IMR-90 (cell line): ENCODE results near the gene NDUFAF5. TPM values are rescaled to one million over a fixed set of nuclear protein-coding genes. Genes with fewer than 3 reads are reported as not detected.

Source experiments
- USF2 ChIP-seq: fragments of 150-350 bp; IDR thresholded peaks from 2 replicates; pipeline ENCODE4 v1.6.1; 2017; ENCODE audit warnings: mild to moderate bottlenecking, antibody characterized with exemption, low read length, low read depth
- polyA plus RNA-seq, 3 experiments: library from polyadenylated mRNA; depleted of rRNA; stranded (reverse); fragments of >200 nt; gene quantifications; 2 replicates each; pipeline ENCODE4 v1.2.3, GENCODE V29; 2012; ENCODE audit warnings: low replicate concordance in 1 of 3
- total RNA-seq: library from RNA; depleted of rRNA; stranded (reverse); fragments of >200 nt; gene quantifications from 2 replicates; pipeline ENCODE4 v1.2.3, GENCODE V29; 2012
- TF ChIP-seq, protein P1 (sequence below): fragments of 150-350 bp; IDR thresholded peaks from 2 replicates; pipeline ENCODE4 v1.6.1; 2016; ENCODE audit warnings: low read depth, mild to moderate bottlenecking, low read length, moderate library complexity, borderline replicate concordance

The NDUFAF5 gene
- total and polyA plus RNA-seq, 2 of the 4 experiments (the other 2 are of a cell fraction): 6.8 to 12.3 TPM

- TF ChIP-seq USF2: peak; percentile 99
- TF ChIP-seq, protein P1, sequence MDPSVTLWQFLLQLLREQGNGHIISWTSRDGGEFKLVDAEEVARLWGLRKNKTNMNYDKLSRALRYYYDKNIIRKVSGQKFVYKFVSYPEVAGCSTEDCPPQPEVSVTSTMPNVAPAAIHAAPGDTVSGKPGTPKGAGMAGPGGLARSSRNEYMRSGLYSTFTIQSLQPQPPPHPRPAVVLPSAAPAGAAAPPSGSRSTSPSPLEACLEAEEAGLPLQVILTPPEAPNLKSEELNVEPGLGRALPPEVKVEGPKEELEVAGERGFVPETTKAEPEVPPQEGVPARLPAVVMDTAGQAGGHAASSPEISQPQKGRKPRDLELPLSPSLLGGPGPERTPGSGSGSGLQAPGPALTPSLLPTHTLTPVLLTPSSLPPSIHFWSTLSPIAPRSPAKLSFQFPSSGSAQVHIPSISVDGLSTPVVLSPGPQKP: no peak
Measured at GRCh38 chr20:13784893-13785715, at the start of gene NDUFAF5, which contains the start of gene ESF1 (continued).
